Stimulated activated CD8-positive, alpha-beta memory T cell treated with anti-CD3 and anti-CD28 coated beads, Interleukin-12 subunit alpha, Interleukin-12 subunit beta, amount 100 ng/mL, for 24 hours (primary cell): ENCODE data around the gene C1QA.
"Not testable (repeated sequence)": the region's sequence is repeated elsewhere in the genome, so short reads cannot be mapped to it uniquely, and the experiment has no call there.

Source experiments
- DNase-seq: peaks from one replicate; pipeline ENCODE4 v3.0.0-alpha.2; 2020; ENCODE audit errors: extremely low read depth

C1QA gene

DNA sequence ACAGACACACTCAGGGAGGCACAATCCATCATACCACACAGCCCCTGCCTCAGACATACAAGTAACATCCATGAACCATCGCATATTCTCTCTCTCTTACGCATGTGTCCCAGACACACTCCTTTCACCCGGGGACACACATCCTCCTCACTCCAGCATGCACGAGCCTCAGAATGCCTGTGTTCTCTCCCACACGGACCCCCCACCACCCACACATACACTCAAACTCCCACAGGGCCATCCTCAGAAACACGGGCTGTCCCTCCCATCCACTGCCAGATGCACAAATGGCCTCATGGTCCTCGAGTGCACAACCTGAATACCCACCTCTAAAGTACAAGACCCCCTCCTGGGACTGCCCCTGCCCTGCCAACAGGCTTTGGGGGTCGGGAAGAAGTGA is 4.8 kb downstream of the C1QA start:
- no peak for DNase-seq

DNA sequence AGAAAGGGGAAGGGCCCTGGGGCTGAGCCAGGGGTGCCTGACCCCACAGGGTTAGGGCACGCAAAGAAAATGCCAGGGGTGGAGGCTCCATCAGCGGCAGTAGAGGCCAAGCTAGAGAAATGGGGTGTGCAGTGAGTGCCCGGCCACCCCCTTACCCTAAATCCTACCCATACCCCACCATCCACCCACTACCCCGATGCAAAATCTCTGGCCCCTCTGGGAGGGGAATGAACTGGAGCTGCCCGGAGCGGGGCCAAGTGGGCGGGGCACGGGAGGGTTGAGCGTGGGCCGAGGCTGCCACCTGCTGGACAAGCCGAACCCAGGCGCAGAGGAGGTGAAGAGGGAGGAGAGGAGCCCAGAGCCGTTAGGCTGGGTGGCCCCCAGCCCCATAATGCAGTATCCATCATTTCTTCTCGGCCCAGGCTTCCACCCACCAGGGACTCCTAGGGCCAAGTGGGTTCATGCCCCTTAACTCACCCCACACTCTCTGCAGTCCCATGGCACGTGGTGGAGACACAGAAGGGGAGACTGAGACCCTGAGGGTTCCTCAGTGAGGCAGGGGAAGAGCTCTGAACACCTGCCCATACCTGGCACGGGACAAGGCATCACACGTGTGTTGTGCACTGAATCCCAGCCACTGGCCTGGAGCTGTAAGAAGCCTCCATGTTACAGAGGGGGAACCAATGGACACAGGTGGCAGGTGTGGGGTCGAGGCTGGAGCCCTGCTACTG is 5.6 kb downstream of the C1QA start:
- peak; percentile 26 for DNase-seq

- no peak for DNase-seq
Observed at GRCh38 chr1:22643381-22643780, 7.0 kb downstream of the C1QA start, which contains the start of gene C1QC. Gene C1QC, plus strand, starts transcription at chr1:22643633. Its CDS starts 391 bp downstream, at chr1:22644024.

- no peak for DNase-seq
Observed at GRCh38 chr1:22643928-22644327, 7.5 kb downstream of the C1QA start.

- DNase-seq, result no peak
Observed at GRCh38 chr1:22645931-22646330, 9.5 kb downstream of the C1QA start.

DNA sequence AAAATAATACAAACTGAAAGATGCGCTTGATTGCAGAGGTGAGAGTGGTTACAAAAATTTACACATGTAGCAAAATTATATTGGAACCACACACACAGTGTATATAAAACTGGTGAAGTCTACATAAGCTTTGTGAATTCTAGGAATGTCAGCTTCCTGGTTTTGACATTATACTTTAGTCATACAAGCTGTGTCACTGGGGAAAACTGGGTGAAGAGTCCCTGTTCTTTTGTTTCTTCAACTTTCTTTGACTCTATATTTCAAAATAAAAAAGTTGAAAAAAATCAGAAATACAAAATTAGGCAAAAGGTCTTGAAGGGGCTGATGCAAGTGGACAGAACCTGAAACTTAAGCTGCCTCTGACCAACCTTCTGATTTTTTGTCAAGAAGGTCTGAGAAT is 10.0 kb downstream of the C1QA start:
- DNase-seq, result no peak

DNA sequence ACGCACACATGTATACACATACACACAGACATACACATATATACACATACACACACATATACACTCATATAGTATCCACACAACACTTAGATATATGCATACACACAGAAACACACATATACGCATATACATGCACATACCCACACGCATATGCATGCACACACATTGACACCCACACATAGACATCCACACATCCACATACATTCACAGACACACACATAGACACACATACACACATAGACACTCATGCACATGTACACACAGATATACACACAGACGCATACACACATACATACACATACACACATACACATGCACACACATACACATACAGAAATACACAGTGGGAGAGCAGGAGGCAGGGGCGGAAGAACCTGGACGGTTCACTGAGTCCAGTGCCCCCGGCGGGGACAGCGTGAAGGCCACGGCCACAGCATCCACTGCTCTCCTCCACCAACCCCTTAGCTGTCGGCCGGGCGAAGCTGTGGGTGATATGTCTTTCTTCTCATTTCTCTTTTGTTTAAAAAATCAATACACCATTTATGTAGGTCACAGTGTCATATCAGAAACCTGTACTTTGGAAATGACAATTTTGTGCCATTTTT is 13.8 kb downstream of the C1QA start:
- no peak for DNase-seq

DNA sequence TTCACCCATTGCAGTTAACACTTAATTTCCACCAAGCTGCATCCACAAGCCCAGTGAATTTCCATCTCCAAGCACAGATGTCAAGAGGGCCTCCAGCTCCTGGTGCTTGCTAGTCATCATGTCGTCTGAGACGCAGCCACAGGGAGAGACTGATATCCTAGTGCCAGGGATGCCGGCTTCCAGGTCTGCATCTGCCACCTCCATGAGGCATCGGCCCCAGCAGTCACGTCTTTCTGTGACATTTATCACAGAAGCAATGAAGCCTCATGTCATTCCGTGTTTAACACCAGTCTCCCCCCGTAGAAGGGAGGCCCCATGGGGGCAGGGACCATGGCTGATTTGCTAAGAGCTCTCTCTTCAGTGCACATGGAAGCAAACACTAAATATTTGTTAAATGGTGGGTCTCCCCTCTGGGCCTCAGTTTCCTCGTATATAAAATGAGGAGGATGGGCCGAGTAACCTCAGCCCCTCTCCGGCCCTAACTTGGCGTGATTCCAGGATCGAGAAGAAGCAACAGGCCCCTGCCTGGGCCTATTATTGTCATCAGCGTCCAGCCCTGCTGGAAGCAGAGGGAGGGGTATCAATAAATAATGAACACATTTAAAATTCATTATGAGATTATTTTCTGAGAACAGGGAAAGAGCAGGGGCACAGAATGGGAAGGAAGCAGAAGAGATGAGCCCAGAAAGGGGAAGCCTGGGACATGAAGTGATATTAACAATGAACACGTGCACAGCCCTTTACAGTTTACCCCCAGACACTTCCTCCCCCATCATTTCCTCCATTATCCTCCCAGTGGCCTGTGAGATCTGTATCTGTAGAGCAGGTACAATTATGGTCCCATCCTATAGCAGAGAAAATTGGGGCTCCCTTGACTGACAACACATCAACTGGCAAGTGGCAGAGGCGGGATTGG is 15.8 kb downstream of the C1QA start:
- DNase-seq, result no peak

DNA sequence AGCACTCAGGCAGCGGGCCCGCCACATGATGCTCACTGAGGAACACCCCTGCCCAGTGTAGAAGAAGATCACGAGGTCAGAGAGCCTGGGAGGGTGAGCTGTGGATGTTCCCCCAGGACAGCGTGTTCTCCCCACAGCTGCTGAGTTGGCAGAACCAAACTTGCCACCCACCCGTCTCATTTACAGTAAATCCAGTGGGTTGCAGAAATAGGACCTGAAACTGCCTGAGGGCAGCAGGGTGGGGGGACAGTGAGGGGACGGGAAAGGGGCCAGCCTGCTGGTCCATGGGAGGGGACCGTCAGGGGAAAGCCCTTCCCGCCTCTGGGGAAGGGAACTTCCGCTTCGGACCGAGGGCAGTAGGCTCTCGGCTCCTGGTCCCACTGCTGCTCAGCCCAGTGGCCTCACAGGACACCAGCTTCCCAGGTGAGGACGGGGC is 16.5 kb downstream of the C1QA start, which contains the start of gene C1QB:
Gene C1QB (plus strand): TSS at position 356 of the 436 bp plus-strand sequence. CDS start 6,227 bp downstream, outside the sequence.
- DNase-seq, result no peak

- DNase-seq, result no peak
Observed at GRCh38 chr1:22654692-22655091, 18.3 kb downstream of the C1QA start.

DNA sequence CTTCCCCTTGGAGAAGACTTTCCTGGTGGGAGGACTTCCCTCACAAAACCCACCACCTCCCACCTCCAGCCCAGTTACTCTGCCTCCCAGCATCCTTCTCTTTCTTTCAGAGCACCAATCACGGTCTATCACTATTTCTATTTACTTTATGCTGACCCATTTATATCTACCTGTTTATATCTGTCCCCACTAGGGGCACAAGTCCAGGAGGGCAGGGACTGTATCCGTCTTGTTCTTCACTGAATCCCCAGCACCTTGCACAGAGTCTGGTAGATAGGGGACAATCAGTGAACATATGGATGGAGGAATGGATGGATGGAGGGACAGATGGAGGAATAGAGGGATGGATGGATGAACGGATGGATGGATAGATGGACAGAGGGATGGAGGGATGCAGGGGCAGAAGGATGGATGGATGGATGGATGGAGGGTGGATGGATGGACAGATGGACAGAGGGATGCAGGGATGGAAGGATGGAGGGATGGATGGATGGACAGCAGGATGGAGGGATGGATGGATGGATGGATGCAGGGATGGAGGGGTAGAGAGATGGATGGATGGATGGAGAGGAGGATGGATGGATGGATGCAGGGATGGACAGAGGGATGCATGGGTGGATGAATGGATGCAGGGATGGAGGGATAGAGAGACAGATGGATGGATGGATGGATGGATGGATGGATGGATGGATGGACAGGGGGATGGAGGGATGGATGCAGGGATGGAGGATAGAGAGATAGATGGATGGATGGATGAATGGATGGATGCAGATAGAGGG is 22.1 kb downstream of the C1QA start:
- DNase-seq, result no peak

DNA sequence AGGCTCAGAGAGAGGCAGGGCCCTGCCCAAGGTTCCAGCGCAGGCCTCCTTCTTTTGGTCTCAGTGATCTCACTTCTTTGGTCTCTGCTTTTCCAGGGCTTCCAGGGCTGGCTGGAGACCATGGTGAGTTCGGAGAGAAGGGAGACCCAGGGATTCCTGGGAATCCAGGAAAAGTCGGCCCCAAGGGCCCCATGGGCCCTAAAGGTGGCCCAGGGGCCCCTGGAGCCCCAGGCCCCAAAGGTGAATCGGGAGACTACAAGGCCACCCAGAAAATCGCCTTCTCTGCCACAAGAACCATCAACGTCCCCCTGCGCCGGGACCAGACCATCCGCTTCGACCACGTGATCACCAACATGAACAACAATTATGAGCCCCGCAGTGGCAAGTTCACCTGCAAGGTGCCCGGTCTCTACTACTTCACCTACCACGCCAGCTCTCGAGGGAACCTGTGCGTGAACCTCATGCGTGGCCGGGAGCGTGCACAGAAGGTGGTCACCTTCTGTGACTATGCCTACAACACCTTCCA is 24.4 kb downstream of the C1QA start:
- DNase-seq, result no peak

DNA sequence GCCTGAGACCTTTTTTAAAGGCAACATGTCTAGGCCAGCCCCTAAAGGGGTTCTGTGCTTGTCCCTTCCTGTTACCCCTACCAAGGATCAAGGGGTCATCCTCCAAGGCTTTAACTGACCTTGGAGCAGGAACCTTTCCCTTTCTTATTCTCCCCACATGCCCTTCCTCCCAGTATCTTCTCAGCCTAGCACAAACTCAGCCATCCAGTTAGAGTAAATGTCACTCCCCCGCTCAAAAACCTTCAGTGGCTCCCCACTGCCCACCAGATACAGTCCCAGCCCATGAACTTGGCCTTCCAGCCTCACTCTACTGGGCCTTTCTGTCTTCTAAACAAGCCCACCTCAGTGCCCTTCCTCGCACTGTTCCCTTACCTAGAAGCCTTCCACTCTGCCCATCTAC is 25.5 kb downstream of the C1QA start:
- DNase-seq, result no peak

DNA sequence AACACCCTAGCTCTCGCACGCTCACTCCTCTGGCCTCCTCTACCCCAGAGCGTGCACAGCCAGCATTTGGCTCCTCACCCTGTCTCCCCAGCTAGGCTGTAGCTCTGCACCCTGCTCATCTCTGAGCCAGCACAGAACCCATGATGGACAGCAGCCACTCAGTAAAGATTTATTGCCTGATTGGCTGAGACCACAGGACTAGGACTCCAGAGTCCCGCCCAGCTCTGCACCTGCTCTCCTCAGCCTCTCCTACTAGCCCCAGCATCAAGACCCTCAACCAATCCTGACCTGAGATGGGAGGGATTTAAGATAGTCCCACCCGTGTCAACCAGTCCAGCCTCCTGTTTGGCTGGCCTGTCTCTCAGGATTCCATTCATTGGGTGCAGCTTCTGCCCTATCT is 25.9 kb downstream of the C1QA start:
- no peak for DNase-seq

DNA sequence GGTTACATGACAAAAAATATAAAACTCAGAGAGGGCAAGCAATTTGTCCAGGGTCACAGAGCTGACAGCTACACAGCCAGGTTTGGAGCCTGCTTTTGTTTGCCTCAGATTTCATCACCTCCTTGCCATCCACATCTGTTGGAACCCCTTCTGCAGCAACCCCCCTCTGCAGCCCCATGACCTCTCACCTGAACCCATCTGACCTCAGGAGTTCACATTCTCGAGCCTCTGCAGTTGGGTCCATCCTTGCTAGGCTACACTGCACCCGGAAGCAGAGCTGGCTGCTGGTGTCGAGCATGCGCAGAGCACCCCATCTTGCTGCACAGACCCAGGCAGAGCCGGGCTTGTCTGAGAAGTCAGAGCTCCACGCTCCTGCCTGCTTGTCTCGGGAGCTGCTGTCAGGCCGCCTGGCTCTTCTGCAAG is 26.6 kb downstream of the C1QA start:
- no peak for DNase-seq

- no peak for DNase-seq
Observed at GRCh38 chr1:22665752-22666151, 29.3 kb downstream of the C1QA start.

DNA sequence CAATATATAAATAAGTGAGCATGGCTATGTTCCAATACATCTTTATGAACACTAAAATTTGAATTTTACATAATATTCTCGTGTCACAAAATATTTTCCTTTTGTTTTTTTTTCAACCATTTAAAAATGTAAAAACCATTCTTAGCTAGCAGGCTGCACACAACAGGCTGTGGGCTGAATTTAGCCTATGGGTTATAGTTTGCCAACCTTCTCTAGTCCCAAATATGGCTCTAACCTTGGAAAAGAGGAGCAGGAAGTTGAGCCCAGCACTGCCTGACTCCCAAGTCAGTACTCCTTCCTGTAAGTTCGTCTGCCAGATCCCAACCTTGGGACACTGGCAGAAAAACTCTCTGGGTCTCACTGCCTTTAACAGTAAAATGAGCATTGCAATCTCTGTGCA is 30.0 kb downstream of the C1QA start:
- no peak for DNase-seq

DNA sequence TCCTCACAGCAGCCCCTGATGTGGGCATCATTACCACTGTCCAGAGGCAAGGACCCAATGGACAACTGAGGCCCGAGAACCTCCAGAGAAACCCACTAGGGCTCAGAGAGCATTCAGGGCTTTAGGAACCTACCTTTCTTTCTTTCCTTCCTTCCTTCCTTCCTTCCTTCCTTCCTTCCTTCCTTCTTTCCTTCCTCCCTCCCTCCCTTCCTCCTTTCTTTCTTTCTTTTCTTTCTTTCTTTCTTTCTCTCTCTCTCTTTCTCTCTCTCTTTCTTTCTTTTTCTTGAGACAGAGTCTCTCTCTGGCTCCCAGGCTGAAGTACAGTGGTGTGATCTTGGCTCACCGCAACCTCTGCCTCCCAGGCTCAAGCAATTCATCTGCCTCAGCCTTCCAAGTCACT is 32.4 kb downstream of the C1QA start:
- DNase-seq, result not testable (repeated sequence)

DNA sequence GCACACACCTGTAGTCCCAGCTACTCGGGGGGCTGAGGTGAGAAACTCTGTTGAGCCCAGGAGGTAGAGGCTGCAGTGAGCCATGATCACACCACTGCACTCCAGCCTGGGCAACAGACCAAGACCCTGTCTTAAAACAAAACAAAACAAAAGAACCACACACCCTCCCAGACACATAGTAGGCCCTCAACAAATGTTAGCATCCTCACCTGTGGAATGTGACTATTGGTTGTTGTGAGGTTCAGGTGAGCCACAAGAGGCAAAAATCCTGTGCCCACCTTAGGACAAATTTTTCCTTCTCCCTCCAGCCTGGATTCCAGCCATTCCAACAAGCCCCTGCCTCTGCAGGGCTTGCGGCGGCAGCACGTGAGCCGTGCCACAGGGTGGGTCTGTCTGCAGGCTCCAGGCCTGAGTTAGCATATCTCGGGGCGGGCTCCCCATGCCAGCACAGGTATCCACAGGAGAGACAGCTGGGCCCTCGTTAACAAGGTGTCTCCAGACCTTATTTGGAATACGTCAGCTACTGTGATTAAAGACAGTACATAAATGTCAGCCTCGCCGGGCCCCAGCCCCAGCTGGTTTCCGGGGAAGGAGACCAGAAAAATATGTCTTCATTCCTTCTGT is 34.0 kb downstream of the C1QA start:
- DNase-seq, result no peak

GRCh38 chr1:22671999-22672398 is 35.6 kb downstream of the C1QA start:
- DNase-seq, result no peak
